ENCODE measurements around the gene COX6B2. TPM values are rescaled to one million over a fixed set of nuclear protein-coding genes. Genes with fewer than 3 reads are reported as not detected.

COX6B2 gene
- total RNA-seq, 1 donor from 2014 or later: 0.26 TPM

GRCh38 chr19:55325172-55325571 lies 29.3 kb downstream of the COX6B2 start, which contains the start of gene TMEM150B:
TSS of gene TMEM150B (minus strand) at chr19:55325341. CDS start at chr19:55321036, 4,305 bp downstream.
- DNase-seq (ENCODE audit: low read depth) (no peak), FAIRE-seq (no peak)
- Histone ChIP-seq H3K4me3 (ENCODE audit: low read depth, low read length) (no peak within 1 kb of the TSS), H3K36me3 (ENCODE audit: control insufficient read depth, insufficient read depth, low read length) (no peaks in the 10 kb centered on the region), H3K27me3 (ENCODE audit: control insufficient read depth, insufficient read depth, low read length) (no peaks in the 10 kb centered on the region)
- TF ChIP-seq CTCF (IDR thresholded peaks at IDR 0.05; ENCODE audit: insufficient read depth, low read length, severe bottlenecking): no peak

GRCh38 chr19:55324662-55325061 lies 29.9 kb downstream of the COX6B2 start:
- FAIRE-seq: no peak
- Histone ChIP-seq H3K36me3 (ENCODE audit: control insufficient read depth, insufficient read depth, low read length) (no peaks in the 10 kb centered on the region), H3K4me3 (ENCODE audit: low read depth, low read length) (no peak overlapping the region), H3K27me3 (ENCODE audit: control insufficient read depth, insufficient read depth, low read length) (no peaks in the 10 kb centered on the region)
- no peak for DNase-seq (ENCODE audit: low read depth)
- TF ChIP-seq CTCF (IDR thresholded peaks at IDR 0.05; ENCODE audit: insufficient read depth, low read length, severe bottlenecking): no peak

- no peak for TF ChIP-seq CTCF (IDR thresholded peaks at IDR 0.05; ENCODE audit: insufficient read depth, low read length, severe bottlenecking)
- H3K4me3 ChIP-seq (ENCODE audit: low read depth, low read length): no peak overlapping the region
- no peak for DNase-seq (ENCODE audit: low read depth)
- H3K27me3 ChIP-seq (ENCODE audit: control insufficient read depth, insufficient read depth, low read length): no peaks in the 10 kb centered on the region
- FAIRE-seq: no peak
- no peaks in the 10 kb centered on the region for H3K36me3 ChIP-seq (ENCODE audit: control insufficient read depth, insufficient read depth, low read length)
Observed at GRCh38 chr19:55322204-55322885, 32.2 kb downstream of the COX6B2 start.

- FAIRE-seq: no peak
Observed at GRCh38 chr19:55321466-55322137, 32.9 kb downstream of the COX6B2 start.

GRCh38 chr19:55320844-55321419 lies 33.6 kb downstream of the COX6B2 start:
- no peak overlapping the region for H3K4me3 ChIP-seq (ENCODE audit: low read depth, low read length)
- H3K27me3 ChIP-seq (ENCODE audit: control insufficient read depth, insufficient read depth, low read length): no peaks in the 10 kb centered on the region
- TF ChIP-seq CTCF (IDR thresholded peaks at IDR 0.05; ENCODE audit: insufficient read depth, low read length, severe bottlenecking): no peak
- DNase-seq (ENCODE audit: low read depth): no peak
- FAIRE-seq: no peak
- no peaks in the 10 kb centered on the region for H3K36me3 ChIP-seq (ENCODE audit: control insufficient read depth, insufficient read depth, low read length)

More at GRCh38 chr19:55321466-55322137, 32.9 kb downstream of the COX6B2 start:
- no peak for TF ChIP-seq CTCF (IDR thresholded peaks at IDR 0.05; ENCODE audit: insufficient read depth, low read length, severe bottlenecking)
- no peak for DNase-seq (ENCODE audit: low read depth)
- Histone ChIP-seq H3K36me3 (ENCODE audit: control insufficient read depth, insufficient read depth, low read length) (no peaks in the 10 kb centered on the region), H3K27me3 (ENCODE audit: control insufficient read depth, insufficient read depth, low read length) (no peaks in the 10 kb centered on the region), H3K4me3 (ENCODE audit: low read depth, low read length) (no peak overlapping the region)

Data from bronchial epithelial cell (primary cell).